OCI-M2 (cell line): Measurements from ENCODE around the gene THUMPD2.
"Not testable (repeated sequence)": the region's sequence is repeated elsewhere in the genome, so short reads cannot be mapped to it uniquely, and the experiment has no call there.

ENCODE experiments used
- DNase-seq: peaks from one replicate; lab custom pipeline; 2025; ENCODE audit not compliant: unreplicated experiment; lab: John Stamatoyannopoulos, UW

The THUMPD2 gene

DNA sequence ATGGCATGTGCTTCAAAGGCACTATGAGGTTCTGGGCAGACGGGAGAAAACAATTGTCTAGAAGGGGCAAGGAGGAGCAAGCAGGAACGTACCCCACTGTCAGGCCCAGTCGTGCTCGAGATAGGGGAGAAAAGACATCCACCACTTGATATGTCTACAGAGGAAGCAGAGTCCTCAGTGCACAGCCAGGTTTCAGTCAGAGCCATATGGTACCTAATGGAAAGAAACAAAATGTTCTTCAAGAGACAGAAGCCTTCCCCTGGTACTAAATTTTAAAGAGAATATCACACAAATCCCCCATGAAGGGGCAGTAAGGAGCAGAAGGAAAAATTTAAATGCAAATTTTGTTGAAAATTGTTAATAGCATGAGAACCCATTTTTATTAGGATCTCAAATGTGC is 21.9 kb downstream of the THUMPD2 start:
- DNase-seq = no peak

DNA sequence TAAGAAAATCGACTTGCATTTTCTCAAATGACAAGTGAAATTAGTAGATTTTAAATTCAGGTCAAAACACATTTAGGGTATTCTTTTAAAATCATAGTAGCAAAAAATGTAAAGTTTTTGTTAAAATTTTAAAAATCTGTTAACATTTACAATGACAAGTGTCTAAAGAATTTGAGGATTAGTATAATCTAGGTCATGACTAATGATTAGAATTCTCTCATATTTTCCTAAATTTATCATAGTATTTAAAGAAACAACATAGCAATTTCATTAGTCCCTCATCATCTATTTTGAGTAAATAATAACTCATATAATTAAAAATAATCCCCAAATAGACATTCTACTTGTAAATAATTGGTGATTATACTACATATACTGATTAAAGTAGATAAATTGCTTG is 23.6 kb downstream of the THUMPD2 start:
- DNase-seq = no peak

DNA sequence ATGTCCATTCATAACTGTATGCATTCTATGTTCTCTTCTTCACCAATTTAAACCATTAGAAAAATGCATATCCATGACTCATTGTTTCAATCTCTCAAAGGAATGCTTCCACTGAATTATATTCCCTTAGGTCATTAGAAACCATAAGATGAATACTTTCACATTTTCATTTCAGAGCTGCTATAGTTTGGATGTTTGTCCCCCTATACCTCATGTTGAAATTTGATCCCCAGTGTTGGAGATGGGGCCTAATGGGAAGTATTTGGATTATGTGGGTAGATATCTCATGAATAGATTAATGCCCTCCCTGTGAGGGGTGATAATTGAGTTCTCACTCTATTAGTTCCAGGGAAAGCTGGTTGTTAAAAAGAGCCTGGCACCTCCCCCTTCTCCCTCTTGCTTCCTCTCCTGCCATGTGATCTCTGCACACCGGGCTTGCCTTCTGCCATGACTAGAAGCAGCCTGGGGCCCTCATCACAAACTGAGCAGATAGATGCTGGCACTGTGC is 35.7 kb downstream of the THUMPD2 start:
- DNase-seq = no peak

DNA sequence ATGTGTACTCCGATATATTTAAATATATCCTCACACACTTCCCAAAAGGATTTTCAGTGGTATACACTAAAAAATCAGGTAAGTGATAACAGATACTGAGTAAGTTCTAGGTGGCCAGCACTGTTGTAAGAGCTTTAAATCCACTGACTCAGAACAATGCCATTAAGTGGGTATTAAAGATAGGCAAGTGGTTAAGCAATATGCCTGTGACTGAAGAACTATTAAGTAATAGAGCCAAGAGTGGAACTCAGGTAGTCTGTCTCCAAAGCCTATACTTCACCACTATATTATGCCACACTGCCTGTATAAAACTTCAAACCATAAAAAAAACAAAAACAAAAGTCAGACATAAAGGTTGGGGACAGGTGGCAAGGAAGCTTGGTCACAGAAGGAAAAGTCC is 37.2 kb downstream of the THUMPD2 start:
- no peak for DNase-seq

DNA sequence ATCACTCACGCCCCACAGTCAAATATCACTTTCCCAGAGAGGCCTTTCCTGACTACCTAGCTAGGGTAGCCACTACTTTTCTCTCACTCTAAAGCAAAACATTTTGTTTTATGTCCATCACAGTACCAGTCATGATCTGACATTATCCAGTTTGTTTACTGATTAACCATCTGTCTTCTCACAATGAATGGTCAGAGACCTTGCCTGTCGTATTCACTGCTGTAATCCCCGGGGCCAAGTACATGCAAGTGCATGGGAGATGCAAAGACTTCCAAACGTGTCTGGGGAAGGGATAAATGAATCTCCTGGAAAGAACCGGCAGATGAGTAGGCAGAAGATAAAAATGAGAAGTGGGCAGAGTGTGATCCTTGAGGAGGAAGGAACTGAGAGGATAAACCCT is 39.7 kb downstream of the THUMPD2 start:
- no peak for DNase-seq

DNA sequence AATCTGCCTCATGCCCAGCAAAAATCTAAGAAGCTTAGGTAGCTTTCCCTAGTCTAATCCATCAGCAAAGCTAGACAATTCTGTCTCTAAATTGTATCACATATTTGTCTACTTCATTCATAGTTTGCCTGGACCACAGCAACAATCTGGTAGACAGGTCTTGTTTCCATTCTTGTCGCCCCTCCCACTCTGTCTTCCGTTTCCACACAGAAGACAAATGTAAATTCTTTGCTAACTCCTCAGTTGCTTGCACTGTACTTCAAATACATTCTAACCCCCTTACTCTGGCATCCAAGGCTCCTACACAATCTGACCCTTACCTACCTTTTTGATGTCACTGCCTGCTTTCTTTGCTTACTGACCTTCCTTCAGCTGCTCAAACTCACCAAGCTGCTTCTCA is 40.1 kb downstream of the THUMPD2 start:
- no peak for DNase-seq

DNA sequence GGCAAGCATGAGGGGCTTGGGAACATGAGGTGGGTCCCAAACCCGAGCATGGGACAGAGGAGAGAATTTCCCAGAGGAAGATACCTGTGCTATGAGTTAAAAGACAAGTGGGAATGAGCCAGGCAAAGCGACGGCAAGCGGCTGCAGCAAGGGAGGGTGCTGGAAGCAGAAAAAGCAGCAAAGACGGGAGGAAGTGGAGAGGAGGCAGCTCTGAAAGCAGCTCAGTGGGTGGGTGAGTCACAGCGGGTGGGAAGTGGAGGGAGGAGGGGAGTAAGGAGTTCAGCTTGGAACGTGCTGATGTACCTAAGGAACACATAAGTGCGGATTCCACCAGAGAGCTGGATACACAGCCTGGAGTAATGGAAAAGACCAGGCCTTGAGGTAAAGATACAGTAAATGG is 41.4 kb downstream of the THUMPD2 start:
- DNase-seq = no peak

DNA sequence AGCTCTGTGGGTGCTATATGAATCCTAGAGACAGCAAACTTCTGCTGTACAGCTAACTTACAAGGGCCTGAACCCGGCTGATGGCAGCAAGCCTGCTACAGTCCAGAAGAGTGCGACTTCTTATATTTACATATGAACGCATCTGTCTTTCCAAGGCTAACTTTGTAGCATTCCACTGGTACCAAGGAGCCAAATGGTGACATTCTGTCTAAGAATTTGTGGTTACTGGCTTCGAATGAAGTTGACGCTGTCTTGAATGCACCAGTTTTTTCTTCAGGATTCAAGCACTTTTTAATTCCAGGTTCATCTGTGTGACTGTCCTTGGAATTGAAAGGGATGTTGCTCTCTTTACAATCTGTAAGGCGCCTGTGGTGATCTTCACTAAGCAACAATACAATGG is 42.4 kb downstream of the THUMPD2 start:
- no peak for DNase-seq

DNA sequence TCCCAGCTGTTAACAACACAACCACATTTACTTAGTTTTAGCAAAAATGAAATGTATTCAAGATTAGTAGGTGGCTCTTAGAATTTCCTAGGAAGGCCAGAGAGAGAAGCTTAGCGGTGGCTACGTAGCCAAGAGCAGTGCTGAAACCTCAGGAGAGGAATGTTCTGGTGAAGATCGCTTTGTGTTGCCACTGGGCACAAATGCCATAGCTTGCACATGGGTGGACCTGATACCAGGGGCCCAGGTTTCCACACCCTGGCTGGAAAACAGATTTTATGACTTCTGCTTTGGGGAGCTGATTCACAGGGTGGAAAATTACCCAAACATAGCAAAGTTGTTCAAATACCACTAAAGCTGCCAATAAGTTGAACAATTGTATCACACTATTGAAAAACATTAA is 43.4 kb downstream of the THUMPD2 start:
- no peak for DNase-seq

DNA sequence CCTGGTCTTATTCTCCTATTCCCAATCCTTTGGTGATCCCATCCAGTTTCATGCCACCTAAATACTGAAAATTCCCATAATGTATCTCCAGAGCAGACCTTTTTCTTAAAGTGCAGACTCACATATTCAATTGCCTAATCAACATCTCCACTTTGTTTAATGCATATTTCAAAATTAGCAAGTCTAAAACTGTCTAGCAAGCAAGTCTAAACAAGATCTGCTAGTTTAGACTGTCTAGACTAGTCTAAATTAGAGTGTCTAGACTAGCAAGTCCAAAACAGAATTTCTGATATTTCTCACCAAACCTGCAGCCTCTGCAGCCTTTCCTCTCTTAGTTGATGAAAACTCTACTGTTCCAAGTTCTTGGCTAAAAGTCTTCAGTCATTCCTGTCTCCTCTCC is 44.6 kb downstream of the THUMPD2 start:
- no peak for DNase-seq

DNA sequence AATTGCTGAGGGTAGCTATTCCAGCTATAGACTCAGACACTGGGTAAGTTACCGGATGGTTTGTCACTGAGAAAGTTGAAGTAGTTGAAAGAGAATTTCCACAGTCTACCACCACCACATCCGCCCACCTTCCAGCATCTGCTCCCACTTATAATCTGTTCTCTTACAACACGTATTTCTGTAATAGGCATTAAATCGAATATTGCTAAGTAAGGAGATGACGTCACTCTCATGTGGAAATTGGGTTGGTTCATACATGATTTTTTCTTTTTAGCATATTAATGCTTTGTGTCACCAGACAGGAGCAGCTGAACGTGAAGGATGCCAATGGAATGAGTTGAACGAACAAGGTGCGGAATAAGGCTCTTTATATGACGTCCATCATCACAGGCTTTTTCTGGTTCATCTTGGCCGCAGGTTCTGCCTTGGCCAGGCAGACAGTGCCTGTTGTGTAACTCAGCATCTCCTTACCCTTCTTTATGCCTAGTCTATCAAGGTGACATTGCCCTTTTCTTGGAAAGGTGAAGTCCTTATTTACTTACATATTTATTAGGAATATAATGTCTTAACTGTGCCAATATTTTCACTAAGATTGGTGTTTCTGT is 45.9 kb downstream of the THUMPD2 start:
- no peak for DNase-seq

DNA sequence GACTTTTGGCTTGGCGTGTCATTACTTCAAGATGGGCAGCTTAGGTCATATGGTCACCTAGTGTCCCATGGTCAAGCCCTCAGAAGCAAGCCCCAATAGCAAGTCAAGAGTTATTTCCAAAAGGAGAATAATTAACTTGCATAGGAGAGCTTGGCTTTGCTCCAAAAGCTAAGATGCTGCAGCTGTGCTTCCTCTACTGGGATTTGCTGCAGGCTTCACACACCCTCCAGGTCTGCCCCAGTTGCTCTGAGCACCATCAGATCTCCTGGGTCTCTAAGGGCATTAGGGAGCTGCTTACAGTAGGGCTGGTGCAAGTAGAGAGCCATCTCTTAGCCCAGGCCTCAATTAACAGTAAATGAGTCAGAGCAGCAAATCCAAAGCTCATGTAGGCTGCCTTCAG is 46.6 kb downstream of the THUMPD2 start:
- DNase-seq = no peak

DNA sequence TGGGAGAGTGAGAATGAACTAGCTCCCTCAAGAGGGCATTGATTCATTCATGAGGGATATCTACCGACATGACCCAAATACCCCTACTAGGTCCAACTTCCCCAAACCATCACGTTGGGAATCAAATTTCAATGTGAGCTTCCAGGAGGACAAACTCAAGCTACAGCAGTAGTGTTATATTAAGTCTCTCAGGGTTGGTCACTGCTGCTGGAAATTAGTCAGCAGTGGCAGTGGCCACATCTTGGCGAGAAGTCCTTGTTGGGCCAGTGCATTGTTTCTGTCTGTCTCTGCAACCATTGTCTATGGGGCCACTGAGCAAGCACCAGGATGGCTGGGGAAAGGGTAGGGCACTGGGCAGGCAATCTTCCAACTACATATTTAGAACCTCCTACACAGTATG is 47.5 kb downstream of the THUMPD2 start:
- DNase-seq = no peak

DNA sequence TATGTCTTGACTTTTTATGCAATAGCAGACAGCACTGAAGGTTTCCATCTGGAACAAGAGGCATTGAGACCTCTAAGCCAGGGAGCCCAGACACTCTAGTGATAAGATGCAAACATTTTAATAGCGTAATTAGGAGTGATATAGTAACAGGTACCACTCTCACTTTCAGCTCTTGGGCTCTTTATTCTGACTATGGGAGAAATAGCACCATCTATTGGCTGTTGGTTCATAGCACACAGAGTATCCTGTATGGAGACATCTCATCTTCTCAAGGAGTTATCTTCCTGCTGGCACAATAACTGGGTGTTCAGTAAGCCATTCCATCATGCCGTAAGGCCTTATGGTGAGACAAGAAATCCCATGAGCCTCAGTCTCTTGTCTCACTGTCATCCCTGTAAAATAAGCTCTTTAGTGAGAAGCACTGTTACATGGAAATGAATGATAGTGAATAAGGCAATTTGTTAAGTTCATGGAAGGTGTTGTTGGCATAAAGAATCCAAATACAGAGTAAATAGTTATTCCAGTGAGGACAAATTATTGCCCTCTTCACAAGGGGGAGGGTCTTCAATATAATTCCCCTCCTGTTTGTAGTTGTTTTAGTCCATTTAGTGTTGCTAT is 48.3 kb downstream of the THUMPD2 start:
- no peak for DNase-seq

DNA sequence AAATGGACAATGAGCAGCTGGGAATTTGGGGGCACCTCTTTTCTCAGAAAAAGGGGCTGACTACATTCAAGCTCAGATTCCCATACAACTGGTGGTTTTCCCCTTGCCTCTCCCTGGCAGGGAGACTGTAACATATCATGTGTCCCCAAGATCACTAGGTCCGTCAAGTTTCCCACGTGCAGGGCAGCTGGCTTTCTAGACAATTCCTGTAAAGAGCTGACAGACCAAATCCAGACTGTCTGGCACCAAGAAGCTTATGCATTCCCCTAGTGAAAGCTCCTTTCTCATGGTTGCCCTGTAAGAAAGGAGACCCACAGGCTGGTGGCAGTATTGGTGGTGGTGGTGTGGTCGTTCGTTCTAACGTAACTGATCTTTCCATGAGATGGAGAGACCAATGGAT is 48.8 kb downstream of the THUMPD2 start:
- DNase-seq = no peak

DNA sequence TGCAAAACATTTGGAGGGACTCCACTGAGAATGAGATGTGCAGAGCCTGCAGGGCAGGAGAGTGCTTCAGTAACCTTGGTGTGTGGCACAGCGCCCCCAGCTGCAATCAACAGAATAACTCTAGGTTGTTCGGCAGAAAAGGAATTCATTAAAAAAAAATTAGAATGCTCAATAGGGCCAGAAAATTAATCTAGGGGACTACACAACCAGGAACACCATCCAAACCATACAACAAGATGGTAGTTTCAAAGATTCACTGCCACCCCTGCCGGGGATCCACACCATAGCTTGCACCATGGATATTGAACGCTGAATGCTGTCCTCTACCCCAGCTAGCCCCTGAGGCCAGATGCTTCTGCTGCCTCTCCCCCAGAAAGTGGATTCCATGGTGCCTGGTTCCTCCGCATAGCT is 50.1 kb downstream of the THUMPD2 start:
- DNase-seq = no peak

DNA sequence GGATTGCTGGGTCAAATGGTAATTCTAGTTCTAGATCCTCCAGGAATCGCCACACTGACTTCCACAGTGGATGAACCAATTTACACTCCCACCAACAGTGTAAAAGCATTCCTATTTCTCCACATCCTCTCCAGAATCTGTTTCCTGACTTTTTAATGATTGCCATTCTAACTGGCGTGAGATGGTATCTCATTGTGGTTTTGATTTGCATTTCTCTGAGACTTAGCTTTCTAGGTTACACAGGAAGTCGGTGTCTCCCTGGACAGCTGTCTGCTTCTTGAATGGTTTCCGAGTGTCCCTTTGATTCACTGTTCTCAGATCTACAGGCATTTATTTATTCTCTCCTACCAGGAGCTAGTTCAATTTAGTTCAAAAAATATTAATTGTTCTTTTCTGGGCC is 51.0 kb downstream of the THUMPD2 start:
- not testable (repeated sequence) for DNase-seq

DNA sequence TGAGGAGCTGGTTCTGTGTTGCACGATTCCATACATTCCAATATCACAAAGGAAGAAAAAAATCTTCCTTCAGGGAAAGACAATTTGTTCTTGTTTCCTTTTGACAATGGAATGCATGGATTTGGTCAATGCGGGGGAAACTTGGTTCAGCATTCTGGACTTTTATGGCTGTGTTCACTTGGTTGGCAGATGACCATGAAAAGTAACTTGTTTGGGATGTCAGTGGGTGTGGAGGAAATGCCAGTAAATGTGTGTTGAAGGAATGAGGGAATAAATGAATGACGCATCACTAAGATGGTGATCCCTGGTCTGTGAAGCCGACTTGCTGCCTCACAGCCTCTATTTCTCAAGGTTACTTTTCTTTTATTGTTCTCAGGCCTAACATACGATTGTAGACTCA is 53.7 kb downstream of the THUMPD2 start:
- no peak for DNase-seq

DNA sequence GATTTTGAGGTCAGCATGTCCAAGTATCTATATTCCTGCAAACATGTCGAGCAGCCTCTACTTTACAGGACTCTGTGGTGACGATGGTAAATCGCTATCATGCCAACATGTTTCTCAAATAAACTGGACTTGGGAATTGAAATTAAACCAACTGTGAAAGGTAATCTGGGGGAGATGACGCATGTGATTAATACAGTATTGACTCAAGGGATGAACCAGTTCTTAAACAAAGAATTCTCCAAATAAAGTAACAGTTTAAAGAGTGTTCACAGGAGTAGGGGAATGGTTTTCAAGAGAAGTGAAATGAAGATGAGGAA is 54.3 kb downstream of the THUMPD2 start:
- no peak for DNase-seq

DNA sequence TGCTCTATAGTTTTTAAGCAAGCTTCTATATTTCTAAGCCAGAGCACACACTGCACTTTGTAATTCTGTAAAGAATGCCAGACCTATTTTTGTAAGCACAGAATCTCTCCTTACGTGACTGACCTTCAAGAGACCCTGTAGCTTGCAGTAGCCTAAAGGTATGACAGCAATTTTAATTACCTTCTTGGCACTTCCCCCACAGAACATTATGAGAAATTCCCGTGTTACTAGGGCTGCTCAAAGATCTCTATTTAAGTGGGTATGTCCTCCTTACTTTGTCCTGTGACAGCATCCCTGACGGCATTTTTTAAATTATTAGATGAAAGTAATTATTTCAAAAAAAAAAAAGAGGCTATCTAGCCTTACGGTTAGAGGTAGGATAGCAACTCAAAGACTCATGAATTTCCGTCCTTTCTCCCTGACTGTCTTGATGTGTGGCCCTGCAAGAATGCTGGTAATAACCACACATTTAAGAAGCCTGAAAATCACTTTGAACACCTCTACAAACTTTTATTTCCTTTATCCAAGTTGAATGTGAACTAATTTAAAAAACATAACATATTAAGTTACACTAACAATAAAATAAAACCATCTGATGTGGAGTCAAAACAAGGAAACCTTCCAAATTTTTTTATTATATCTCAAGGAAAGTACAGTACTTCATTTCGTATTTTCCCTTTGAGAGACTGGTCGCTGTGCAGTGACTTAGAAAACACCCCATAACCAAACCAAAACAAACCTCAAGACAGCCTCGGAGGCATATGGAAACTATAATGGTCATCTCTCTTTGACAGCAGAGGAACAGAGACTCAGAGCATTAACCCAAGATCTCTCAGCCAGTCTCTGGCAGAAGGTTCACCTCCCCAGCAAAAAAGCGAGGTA is 54.9 kb downstream of the THUMPD2 start:
- no peak for DNase-seq

DNA sequence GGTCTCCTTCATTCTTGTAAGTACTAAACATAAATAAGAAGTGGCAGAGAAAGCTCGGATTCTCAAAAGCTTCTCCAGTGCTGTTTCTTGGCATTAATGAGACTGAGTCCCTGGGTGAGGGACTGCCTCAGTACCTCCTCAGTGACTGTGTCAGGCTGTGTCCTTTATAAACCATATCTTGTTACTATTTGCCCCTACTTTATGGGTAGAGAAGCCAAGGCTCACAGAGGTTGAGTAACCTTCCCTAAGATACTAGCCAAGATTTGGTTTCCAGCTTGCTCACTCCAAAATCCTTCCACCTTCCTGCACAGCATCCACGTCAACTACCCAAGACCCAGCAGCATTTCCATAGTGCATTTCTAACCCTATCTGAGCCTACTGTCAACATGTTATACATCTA is 55.6 kb downstream of the THUMPD2 start:
- DNase-seq = no peak

DNA sequence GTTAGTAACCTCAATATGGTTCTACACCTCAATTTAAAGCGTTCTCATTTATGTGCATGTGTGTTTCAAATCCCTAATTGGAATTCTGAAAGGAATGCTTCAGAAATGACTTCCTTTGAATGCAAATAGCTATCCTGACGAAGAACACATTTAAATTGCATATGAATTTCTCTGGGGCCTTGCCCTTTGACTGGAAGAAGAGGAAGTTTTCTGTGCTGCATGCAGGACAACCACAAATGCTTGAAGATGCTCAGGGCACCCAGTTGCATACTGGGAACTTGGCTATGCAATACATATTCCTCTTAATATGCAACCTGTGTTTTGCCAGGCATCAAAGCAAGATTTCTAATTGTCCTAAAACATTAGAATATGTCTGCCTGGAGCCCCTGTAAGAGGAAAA is 58.1 kb downstream of the THUMPD2 start:
- no peak for DNase-seq
